Heart left ventricle (tissue), 13 donors: ENCODE data around the gene FAM219A.

Experiments used
- CTCF ChIP-seq, 12 donors: fragments of 200-600 bp; sonication (generic) in 4 of 12; IDR thresholded peaks; one replicate each; pipeline versions ENCODE4 v1.5.0 to v1.8.0; 2018 to 2022; ENCODE audit warnings: antibody characterized with exemption in 12 of 12, mild to moderate bottlenecking in 5 of 12
- POLR2A ChIP-seq, 2 donors: fragments of 450-650 bp; IDR thresholded peaks; one replicate each; pipeline ENCODE4 v1.6.1; 2017; ENCODE audit warnings: antibody characterized with exemption in 2 of 2, mild to moderate bottlenecking in 2 of 2, moderate library complexity in 2 of 2
- donor health status: ischemic (EF 13 %, LVEDD 7.1; RV severe dilation, severe dysfunction).
- donor health status: DM: no; HTN: yes; CAD: no.
- donor health status: DM: no; HTN: no; CAD: no.
- donor health status: ischemic (EF 25% LVEDD 6.9; RV normal size, moderate dysfunction).
- donor health status: ischemic (EF 25% LVEDD 5.7; RV mildly dilated, moderate dysfunction).
- donor health status: ischemic (EF 35%, LVEDD 5.7; RV mildly dilated, moderate dysfunction).
- donor health status: nonischemic (EF 11% LVEDD 7.7; RV severe dilation, severe dysfunction).
- donor health status: DM: yes; HTN: yes; CAD: no.
- donor health status: PGD.
- donor health status: ischemic (EF 29% LVEDD 5.4; RV normal size, mild dysfunction).
- donor health status: nonischemic (EF 23%, LVEDD 6.1; RV moderate dilation, normal function).

- TF ChIP-seq CTCF (IDR thresholded peaks at IDR 0.05) (no peak), POLR2A (IDR thresholded peaks at IDR 0.05) (no peak)
Measured at GRCh38 chr9:34428325-34428958, 29.9 kb downstream of the FAM219A start.
